Panc1 (cell line): ENCODE data around the gene NLRP9.

Source experiments
- CTCF ChIP-seq: fragments of 450-650 bp; IDR thresholded peaks from 2 replicates; pipeline ENCODE4 v1.5.1; 2017; ENCODE audit warnings: mild to moderate bottlenecking
- POLR2AphosphoS5 ChIP-seq: IDR thresholded peaks from 2 replicates; pipeline ENCODE4 v1.6.1; 2012; ENCODE audit warnings: mild to moderate bottlenecking, low read depth, low read length, moderate library complexity
- REST ChIP-seq, 2 experiments: IDR thresholded peaks; 2 replicates each; pipeline ENCODE4 v1.6.1; 2011 to 2012; ENCODE audit warnings: low read depth in 2 of 2, control low read depth in 1 of 2, low read length in 1 of 2, mild to moderate bottlenecking in 1 of 2, moderate library complexity in 1 of 2; ENCODE audit not compliant: insufficient read depth in 1 of 2
- TCF7L2 ChIP-seq: IDR thresholded peaks from 2 replicates; pipeline ENCODE4 v1.6.1; 2011; ENCODE audit warnings: mild to moderate bottlenecking, low read depth, low read length, inconsistent platforms

- TF ChIP-seq CTCF (no peak), REST (IDR thresholded peaks at IDR 0.05; ENCODE audit: insufficient read depth in 1 of 2, low read depth in 2 of 2, low read length in 1 of 2) (no peak), POLR2AphosphoS5 (no peak), TCF7L2 (no peak)
Measured at GRCh38 chr19:55699221-55699620, 39.0 kb downstream of the NLRP9 start.
